ENCODE measurements around the gene C22orf23. TPM values are rescaled to one million over a fixed set of nuclear protein-coding genes. Genes with fewer than 3 reads are reported as not detected.

The C22orf23 gene
- polyA plus RNA-seq, 2 donors: 0.16 to 0.39 TPM

GRCh38 chr22:37991731-37992442 lies 38.5 kb upstream of the C22orf23 start:
- H3K4me1 ChIP-seq (ENCODE audit: control insufficient read depth in 2 of 2, insufficient read depth in 2 of 2, low read length in 1 of 2): peaks cover 0 to 8% of the 10 kb centered on the region in 2 donors
- no peak overlapping the region for H3K4me3 ChIP-seq (ENCODE audit: low read depth in 1 of 2, low read length in 2 of 2)
- 67 to 76% methylated on average over 6 of the region's 6 CpGs for WGBS, 2 donors
- H3K27ac ChIP-seq (ENCODE audit: low read depth in 2 of 2, low read length in 1 of 2): no peak overlapping the region
- peaks cover 0 to 5% of the 10 kb centered on the region in 2 donors for H3K36me3 ChIP-seq (ENCODE audit: control insufficient read depth in 2 of 2, insufficient read depth in 2 of 2, low read length in 1 of 2)
- H3K9me3 ChIP-seq (ENCODE audit: control insufficient read depth in 2 of 2, insufficient read depth in 1 of 2, low read depth in 1 of 2, low read length in 1 of 2): no peaks in the 10 kb centered on the region
- H3K27me3 ChIP-seq (ENCODE audit: control insufficient read depth in 1 of 2, insufficient read depth in 2 of 2, low read length in 2 of 2): no peaks in the 10 kb centered on the region

GRCh38 chr22:37990862-37991261 lies 37.5 kb upstream of the C22orf23 start:
- Histone ChIP-seq H3K9me3 (ENCODE audit: control insufficient read depth in 2 of 2, insufficient read depth in 1 of 2, low read depth in 1 of 2, low read length in 1 of 2) (no peaks in the 10 kb centered on the region), H3K27ac (ENCODE audit: low read depth in 2 of 2, low read length in 1 of 2) (no peak overlapping the region), H3K4me3 (ENCODE audit: low read depth in 1 of 2, low read length in 2 of 2) (no peak overlapping the region), H3K4me1 (ENCODE audit: control insufficient read depth in 2 of 2, insufficient read depth in 2 of 2, low read length in 1 of 2) (peaks cover 0 to under 1% of the 10 kb centered on the region in 2 donors), H3K36me3 (ENCODE audit: control insufficient read depth in 2 of 2, insufficient read depth in 2 of 2, low read length in 1 of 2) (peaks cover 0 to 9% of the 10 kb centered on the region in 2 donors), H3K27me3 (ENCODE audit: control insufficient read depth in 1 of 2, insufficient read depth in 2 of 2, low read length in 2 of 2) (no peaks in the 10 kb centered on the region)
- WGBS, 2 donors: 88 to 92% methylated on average over 7 of the region's 7 CpGs

DNA sequence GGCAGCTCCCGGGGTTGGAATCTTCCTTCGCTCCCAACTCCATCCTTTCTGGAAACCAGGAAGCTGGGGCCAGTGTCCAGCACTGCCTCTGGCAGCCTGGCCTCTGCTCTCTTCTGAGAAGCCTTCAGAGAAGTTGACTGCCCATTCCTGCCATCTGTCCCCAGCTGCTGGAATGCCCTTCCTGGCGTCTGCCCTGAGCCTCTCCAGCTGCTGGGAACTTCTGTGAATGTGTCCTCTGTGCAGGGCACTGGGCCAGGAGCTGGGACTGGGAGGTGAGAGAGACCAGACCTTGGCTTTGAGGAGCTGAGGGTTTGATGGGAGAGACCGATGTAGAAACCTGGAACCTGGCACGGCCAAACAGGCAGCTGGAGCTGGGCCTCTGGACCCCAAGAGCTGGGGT lies 36.9 kb upstream of the C22orf23 start:
- H3K4me3 ChIP-seq (ENCODE audit: low read depth in 1 of 2, low read length in 2 of 2): no peak overlapping the region
- H3K9me3 ChIP-seq (ENCODE audit: control insufficient read depth in 2 of 2, insufficient read depth in 1 of 2, low read depth in 1 of 2, low read length in 1 of 2): no peaks in the 10 kb centered on the region
- peaks cover 0 to 9% of the 10 kb centered on the region in 2 donors for H3K36me3 ChIP-seq (ENCODE audit: control insufficient read depth in 2 of 2, insufficient read depth in 2 of 2, low read length in 1 of 2)
- no peak overlapping the region for H3K27ac ChIP-seq (ENCODE audit: low read depth in 2 of 2, low read length in 1 of 2)
- no peaks in the 10 kb centered on the region for H3K4me1 ChIP-seq (ENCODE audit: control insufficient read depth in 2 of 2, insufficient read depth in 2 of 2, low read length in 1 of 2)
- no peaks in the 10 kb centered on the region for H3K27me3 ChIP-seq (ENCODE audit: control insufficient read depth in 1 of 2, insufficient read depth in 2 of 2, low read length in 2 of 2)
- 70 to 80% methylated on average over 5 of the region's 5 CpGs for WGBS, 2 donors

GRCh38 chr22:37989146-37990045 lies 36.0 kb upstream of the C22orf23 start:
- Histone ChIP-seq H3K4me1 (ENCODE audit: control insufficient read depth in 2 of 2, insufficient read depth in 2 of 2, low read length in 1 of 2) (no peaks in the 10 kb centered on the region), H3K9me3 (ENCODE audit: control insufficient read depth in 2 of 2, insufficient read depth in 1 of 2, low read depth in 1 of 2, low read length in 1 of 2) (no peaks in the 10 kb centered on the region), H3K27ac (ENCODE audit: low read depth in 2 of 2, low read length in 1 of 2) (no peak overlapping the region), H3K27me3 (ENCODE audit: control insufficient read depth in 1 of 2, insufficient read depth in 2 of 2, low read length in 2 of 2) (no peaks in the 10 kb centered on the region), H3K4me3 (ENCODE audit: low read depth in 1 of 2, low read length in 2 of 2) (no peak overlapping the region), H3K36me3 (ENCODE audit: control insufficient read depth in 2 of 2, insufficient read depth in 2 of 2, low read length in 1 of 2) (peaks cover 0 to 9% of the 10 kb centered on the region in 2 donors)
- 91 to 92% methylated on average over 14 of the region's 14 CpGs for WGBS, 2 donors

- Histone ChIP-seq H3K27ac (ENCODE audit: low read depth in 2 of 2, low read length in 1 of 2) (no peak overlapping the region), H3K4me3 (ENCODE audit: low read depth in 1 of 2, low read length in 2 of 2) (no peak overlapping the region), H3K9me3 (ENCODE audit: control insufficient read depth in 2 of 2, insufficient read depth in 1 of 2, low read depth in 1 of 2, low read length in 1 of 2) (no peaks in the 10 kb centered on the region), H3K27me3 (ENCODE audit: control insufficient read depth in 1 of 2, insufficient read depth in 2 of 2, low read length in 2 of 2) (no peaks in the 10 kb centered on the region), H3K36me3 (ENCODE audit: control insufficient read depth in 2 of 2, insufficient read depth in 2 of 2, low read length in 1 of 2) (peaks cover 0 to 9% of the 10 kb centered on the region in 2 donors), H3K4me1 (ENCODE audit: control insufficient read depth in 2 of 2, insufficient read depth in 2 of 2, low read length in 1 of 2) (no peaks in the 10 kb centered on the region)
- WGBS, 2 donors: 82 to 90% methylated on average over 7 of the region's 7 CpGs
Observed at GRCh38 chr22:37986371-37986770, 33.0 kb upstream of the C22orf23 start.

DNA sequence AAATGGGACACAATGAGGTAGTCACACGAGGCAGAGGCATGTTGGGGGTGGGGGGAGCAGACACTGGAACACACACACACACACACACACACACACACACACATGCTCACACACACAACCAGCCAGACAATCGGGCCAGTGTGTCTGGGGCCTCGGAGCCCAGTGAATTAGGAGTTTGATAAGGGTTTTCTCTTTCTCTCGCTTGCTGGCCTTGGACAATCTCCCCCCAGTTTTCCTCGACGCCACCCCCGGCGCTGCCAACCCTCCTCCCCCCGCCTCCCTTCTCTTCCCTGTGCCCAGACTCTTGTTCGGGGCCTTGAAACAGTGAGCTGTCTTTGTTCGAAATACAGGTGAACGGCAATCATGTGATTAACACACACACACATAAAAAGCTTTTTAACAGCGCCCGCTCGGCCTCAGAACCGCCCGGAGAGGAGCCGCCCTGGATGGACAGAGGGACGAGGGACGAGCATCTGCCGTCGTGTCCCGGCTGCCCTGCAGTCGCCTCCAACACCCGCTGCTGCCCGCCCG lies 32.4 kb upstream of the C22orf23 start:
- 83 to 89% methylated on average over 27 of the region's 27 CpGs for WGBS, 2 donors
- no peak overlapping the region for H3K4me3 ChIP-seq (ENCODE audit: low read depth in 1 of 2, low read length in 2 of 2)

DNA sequence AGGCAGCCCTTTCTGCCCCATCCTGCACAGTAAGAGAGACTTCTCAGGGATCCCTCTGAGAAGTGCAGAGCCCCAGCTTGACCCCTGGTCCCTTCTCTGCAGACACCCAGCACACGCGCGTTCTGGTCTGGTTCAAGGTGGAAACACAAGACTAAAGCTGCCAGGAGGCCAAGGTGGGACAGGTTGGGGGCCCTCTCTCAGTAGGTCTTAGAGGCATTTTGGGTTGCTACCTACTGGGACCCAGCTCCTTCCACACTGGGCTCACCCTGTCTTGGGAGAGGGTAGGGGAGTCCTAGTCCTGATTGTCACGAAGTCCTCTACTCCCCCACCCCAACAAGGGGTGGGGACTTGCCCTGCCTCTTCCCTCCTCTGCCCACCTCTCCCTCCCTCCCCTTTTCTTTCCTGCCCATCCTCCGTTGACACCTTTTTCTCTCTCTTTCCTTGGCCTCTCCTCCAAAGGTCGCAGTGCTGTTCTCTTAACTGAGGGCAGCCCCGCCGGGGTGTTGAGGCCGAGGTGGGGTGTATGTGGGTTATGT lies 31.7 kb upstream of the C22orf23 start:
- H3K36me3 ChIP-seq (ENCODE audit: control insufficient read depth in 2 of 2, insufficient read depth in 2 of 2, low read length in 1 of 2): peaks cover 0 to 9% of the 10 kb centered on the region in 2 donors
- H3K4me1 ChIP-seq (ENCODE audit: control insufficient read depth in 2 of 2, insufficient read depth in 2 of 2, low read length in 1 of 2): no peaks in the 10 kb centered on the region
- H3K9me3 ChIP-seq (ENCODE audit: control insufficient read depth in 2 of 2, insufficient read depth in 1 of 2, low read depth in 1 of 2, low read length in 1 of 2): no peaks in the 10 kb centered on the region
- H3K27me3 ChIP-seq (ENCODE audit: control insufficient read depth in 1 of 2, insufficient read depth in 2 of 2, low read length in 2 of 2): no peaks in the 10 kb centered on the region
- H3K4me3 ChIP-seq (ENCODE audit: low read depth in 1 of 2, low read length in 2 of 2): no peak overlapping the region
- WGBS, 2 donors: 88 to 90% methylated on average over 9 of the region's 9 CpGs
- no peak overlapping the region for H3K27ac ChIP-seq (ENCODE audit: low read depth in 2 of 2, low read length in 1 of 2)

More for the DNA sequence above, 32.4 kb upstream of the C22orf23 start:
- H3K4me1 ChIP-seq (ENCODE audit: control insufficient read depth in 2 of 2, insufficient read depth in 2 of 2, low read length in 1 of 2): no peaks in the 10 kb centered on the region
- no peak overlapping the region for H3K27ac ChIP-seq (ENCODE audit: low read depth in 2 of 2, low read length in 1 of 2)
- H3K9me3 ChIP-seq (ENCODE audit: control insufficient read depth in 2 of 2, insufficient read depth in 1 of 2, low read depth in 1 of 2, low read length in 1 of 2): no peaks in the 10 kb centered on the region
- no peaks in the 10 kb centered on the region for H3K27me3 ChIP-seq (ENCODE audit: control insufficient read depth in 1 of 2, insufficient read depth in 2 of 2, low read length in 2 of 2)
- H3K36me3 ChIP-seq (ENCODE audit: control insufficient read depth in 2 of 2, insufficient read depth in 2 of 2, low read length in 1 of 2): peaks cover 0 to 9% of the 10 kb centered on the region in 2 donors

- no peak within 1 kb of the TSS for H3K27ac ChIP-seq (ENCODE audit: low read depth in 2 of 2, low read length in 1 of 2)
- H3K4me1 ChIP-seq (ENCODE audit: control insufficient read depth in 2 of 2, insufficient read depth in 2 of 2, low read length in 1 of 2): no peaks in the 10 kb centered on the region
- H3K27me3 ChIP-seq (ENCODE audit: control insufficient read depth in 1 of 2, insufficient read depth in 2 of 2, low read length in 2 of 2): no peaks in the 10 kb centered on the region
- H3K9me3 ChIP-seq (ENCODE audit: control insufficient read depth in 2 of 2, insufficient read depth in 1 of 2, low read depth in 1 of 2, low read length in 1 of 2): no peaks in the 10 kb centered on the region
- H3K36me3 ChIP-seq (ENCODE audit: control insufficient read depth in 2 of 2, insufficient read depth in 2 of 2, low read length in 1 of 2): peaks cover 0 to 9% of the 10 kb centered on the region in 2 donors
- H3K4me3 ChIP-seq (ENCODE audit: low read depth in 1 of 2, low read length in 2 of 2): no peak within 1 kb of the TSS
- WGBS, 2 donors: 83 to 84% methylated on average over 31 to 42 of the region's 42 CpGs
Observed at GRCh38 chr22:37983860-37984791, 30.7 kb upstream of the C22orf23 start, which contains the start of gene SOX10. Gene SOX10 (minus strand): TSS chr22:37984555. CDS start chr22:37983784, 771 bp downstream.
